Measurements from ENCODE around the gene ITGA1.

The ITGA1 gene

DNA sequence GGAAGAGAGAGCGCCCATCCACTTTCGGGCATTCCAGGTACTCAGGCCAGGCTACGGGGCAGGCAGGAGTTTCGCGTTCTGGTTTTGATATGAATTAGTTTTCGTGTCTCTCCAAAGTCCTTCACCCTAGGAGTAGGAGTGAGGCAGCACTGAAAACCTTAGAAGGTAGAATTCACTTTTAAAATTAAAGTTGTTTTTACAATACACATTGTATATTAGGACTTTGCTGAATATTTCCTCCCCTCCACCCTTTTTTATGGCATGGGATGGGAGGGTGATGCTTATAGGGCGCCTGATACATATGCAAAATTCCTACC lies 747 bp downstream of the ITGA1 start:
- no peak for DNase-seq (ENCODE audit: extremely low read depth, low read depth)
- peak overlapping the region; percentile 62 for H3K4me3 ChIP-seq (replicated peaks; ENCODE audit: low read depth, low read length)
- TF ChIP-seq, protein P1, sequence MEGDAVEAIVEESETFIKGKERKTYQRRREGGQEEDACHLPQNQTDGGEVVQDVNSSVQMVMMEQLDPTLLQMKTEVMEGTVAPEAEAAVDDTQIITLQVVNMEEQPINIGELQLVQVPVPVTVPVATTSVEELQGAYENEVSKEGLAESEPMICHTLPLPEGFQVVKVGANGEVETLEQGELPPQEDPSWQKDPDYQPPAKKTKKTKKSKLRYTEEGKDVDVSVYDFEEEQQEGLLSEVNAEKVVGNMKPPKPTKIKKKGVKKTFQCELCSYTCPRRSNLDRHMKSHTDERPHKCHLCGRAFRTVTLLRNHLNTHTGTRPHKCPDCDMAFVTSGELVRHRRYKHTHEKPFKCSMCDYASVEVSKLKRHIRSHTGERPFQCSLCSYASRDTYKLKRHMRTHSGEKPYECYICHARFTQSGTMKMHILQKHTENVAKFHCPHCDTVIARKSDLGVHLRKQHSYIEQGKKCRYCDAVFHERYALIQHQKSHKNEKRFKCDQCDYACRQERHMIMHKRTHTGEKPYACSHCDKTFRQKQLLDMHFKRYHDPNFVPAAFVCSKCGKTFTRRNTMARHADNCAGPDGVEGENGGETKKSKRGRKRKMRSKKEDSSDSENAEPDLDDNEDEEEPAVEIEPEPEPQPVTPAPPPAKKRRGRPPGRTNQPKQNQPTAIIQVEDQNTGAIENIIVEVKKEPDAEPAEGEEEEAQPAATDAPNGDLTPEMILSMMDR (IDR thresholded peaks at IDR 0.05; ENCODE audit: low read depth, low read length, missing control alignments): no peak

DNA sequence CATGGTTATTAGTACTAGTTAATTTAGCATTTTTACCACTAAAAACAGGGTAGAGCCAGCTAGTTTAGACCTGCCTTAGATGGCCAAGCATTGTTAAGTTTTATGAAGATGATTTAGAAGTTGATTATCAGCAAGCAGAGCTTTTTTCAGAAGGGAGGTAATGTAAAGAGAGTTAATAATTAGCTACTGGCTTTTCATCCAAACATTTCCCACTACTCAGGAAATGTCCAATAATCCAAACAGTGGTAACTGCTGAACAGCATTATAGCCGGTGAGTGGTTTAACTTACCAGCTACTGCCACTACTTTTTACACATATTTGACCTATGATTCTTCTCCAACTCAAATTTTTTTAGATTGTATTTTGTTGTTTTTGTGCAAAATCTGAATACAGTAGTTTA lies 1.7 kb downstream of the ITGA1 start:
- TF ChIP-seq, protein P1 (IDR thresholded peaks at IDR 0.05; ENCODE audit: low read depth, low read length, missing control alignments): no peak
- no peak overlapping the region for H3K4me3 ChIP-seq (replicated peaks; ENCODE audit: low read depth, low read length)
- DNase-seq (ENCODE audit: extremely low read depth, low read depth): no peak

DNA sequence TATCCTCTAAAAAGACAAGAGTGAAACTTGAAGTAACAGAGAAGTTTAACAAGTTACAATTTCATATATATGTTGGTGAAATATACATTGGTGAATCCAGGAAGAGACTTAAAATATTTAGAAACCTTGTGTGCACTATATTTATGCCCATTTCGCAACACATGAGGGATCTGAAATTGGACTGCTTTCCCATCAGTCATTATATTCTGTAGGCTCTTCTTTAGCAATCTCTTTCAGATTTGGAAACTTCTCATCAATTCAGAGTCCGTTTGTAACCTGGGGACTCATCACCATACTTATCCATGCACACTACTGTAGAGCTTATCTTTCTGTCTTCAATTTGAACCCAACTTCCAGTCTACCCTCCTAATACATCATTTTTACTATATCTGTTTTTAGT lies 2.1 kb downstream of the ITGA1 start:
- TF ChIP-seq, protein P1 (IDR thresholded peaks at IDR 0.05; ENCODE audit: low read depth, low read length, missing control alignments): no peak
- no peak overlapping the region for H3K4me3 ChIP-seq (replicated peaks; ENCODE audit: low read depth, low read length)
- DNase-seq (ENCODE audit: extremely low read depth, low read depth): no peak

DNA sequence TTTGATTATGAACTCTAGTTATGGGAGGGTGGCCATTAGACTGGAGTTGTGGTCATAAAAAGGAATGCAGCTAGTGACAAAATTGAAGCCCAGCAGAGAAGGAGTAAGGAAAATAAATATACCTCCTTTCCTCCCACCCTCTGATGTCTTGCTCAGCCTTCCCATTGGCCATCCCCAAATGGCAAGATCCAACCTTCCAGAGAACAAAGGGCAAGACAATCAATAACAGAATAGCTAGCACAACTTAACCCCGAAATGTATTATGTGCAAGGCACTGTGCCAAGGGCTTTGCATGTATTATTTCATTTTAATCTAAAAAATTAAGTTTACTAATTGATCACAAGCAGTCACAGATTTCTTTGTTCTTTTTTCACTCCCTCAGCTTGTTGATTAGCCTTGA lies 3.6 kb downstream of the ITGA1 start:
- TF ChIP-seq, protein P1 (IDR thresholded peaks at IDR 0.05; ENCODE audit: low read depth, low read length, missing control alignments): no peak
- DNase-seq (ENCODE audit: extremely low read depth, low read depth): no peak
- H3K4me3 ChIP-seq (replicated peaks; ENCODE audit: low read depth, low read length): no peak overlapping the region

DNA sequence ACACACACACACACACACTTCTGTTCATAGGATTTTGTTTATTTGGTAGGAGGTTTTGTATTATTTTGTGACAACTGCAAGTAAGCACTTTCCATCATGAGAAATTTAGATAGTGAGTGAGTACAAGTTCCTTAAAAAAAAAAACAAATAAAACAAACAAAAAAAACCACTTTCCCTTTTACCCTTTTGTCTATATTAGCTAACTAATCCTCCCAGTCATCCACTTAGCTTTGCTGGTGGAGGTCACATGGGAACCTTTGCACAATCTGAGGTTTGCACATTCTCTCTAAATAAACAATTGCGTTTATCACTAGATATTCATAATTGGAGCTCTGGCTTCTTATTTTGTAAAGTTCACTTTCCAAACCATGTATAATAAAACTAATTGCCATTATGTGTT lies 6.8 kb downstream of the ITGA1 start:
- no peak for DNase-seq (ENCODE audit: extremely low read depth, low read depth)
- no peak overlapping the region for H3K4me3 ChIP-seq (replicated peaks; ENCODE audit: low read depth, low read length)
- TF ChIP-seq, protein P1 (IDR thresholded peaks at IDR 0.05; ENCODE audit: low read depth, low read length, missing control alignments): no peak

DNA sequence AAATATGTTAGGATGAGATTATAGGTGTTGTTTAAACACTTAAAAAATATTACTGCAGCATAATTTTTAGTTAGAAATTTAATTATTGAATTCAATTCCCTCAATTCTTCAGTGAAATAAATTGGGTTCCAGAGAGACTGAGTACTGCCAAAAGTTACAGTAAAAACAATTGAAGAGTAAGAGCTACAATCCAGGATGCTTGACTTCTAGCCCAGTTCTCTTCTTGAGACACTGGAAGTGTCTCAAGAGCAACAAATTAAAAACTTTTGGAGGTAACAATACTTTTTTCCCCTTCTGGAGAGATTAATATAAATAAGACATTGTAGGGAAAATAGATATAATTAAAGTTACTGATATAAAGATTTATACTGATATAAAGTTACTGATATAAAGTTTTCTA lies 8.3 kb downstream of the ITGA1 start:
- no peak for DNase-seq (ENCODE audit: extremely low read depth, low read depth)
- H3K4me3 ChIP-seq (replicated peaks; ENCODE audit: low read depth, low read length): no peak overlapping the region
- TF ChIP-seq, protein P1 (IDR thresholded peaks at IDR 0.05; ENCODE audit: low read depth, low read length, missing control alignments): no peak

DNA sequence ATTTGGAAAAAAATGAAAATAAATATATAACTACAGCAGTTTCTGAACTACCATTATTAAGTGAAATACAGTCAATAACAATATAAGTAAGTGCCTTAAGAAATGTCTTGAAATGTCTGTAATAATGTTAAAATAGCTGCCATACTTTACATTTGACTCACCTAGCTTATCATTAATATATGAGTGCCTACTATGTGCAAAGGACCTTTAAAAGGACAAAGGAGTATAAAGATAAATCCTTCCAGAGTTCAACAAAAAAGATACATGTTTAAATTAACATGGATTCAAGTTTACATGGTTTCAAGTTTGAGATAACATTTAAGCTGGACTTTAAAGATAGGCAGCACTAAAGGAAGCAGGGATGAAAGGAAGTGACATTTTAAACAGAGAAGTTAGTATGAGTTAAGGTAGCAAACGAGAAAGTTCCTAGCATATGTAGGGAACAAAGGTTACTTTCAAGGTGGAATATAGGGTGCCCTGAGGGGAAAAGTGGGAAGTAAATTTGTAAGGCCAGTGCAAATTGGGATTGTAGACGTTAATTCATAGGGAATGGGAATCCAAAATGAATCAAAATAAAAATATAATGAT lies 8.9 kb downstream of the ITGA1 start:
- H3K4me3 ChIP-seq (replicated peaks; ENCODE audit: low read depth, low read length): no peak overlapping the region
- no peak for DNase-seq (ENCODE audit: extremely low read depth, low read depth)
- TF ChIP-seq, protein P1 (IDR thresholded peaks at IDR 0.05; ENCODE audit: low read depth, low read length, missing control alignments): no peak
